Suprapubic skin (tissue), 4 donors: ENCODE results near the gene INSR. TPM values are rescaled to one million over a fixed set of nuclear protein-coding genes. Genes with fewer than 3 reads are reported as not detected.
"Not testable (repeated sequence)": the region's sequence is repeated elsewhere in the genome, so short reads cannot be mapped to it uniquely, and the experiment has no call there.

Experiments
- DNase-seq, 2 donors: peaks; one replicate each; pipeline ENCODE4 v3.0.0-alpha.2; 2019; ENCODE audit warnings: low spot score in 2 of 2
- H3K27ac ChIP-seq: fragments of 200-600 bp; sonication (generic); one replicate; pipeline ENCODE4 v1.5.1; 2019
- H3K27me3 ChIP-seq: fragments of 200-600 bp; sonication (generic); one replicate; pipeline ENCODE4 v1.5.1; 2019
- H3K36me3 ChIP-seq: fragments of 200-600 bp; sonication (generic); one replicate; pipeline ENCODE4 v1.5.1; 2019
- H3K4me1 ChIP-seq: fragments of 200-600 bp; sonication (generic); one replicate; pipeline ENCODE4 v1.5.1; 2019
- H3K4me3 ChIP-seq: fragments of 200-600 bp; sonication (generic); one replicate; pipeline ENCODE4 v1.5.1; 2019; ENCODE audit warnings: mild to moderate bottlenecking
- H3K9me3 ChIP-seq: fragments of 200-600 bp; sonication (generic); one replicate; pipeline ENCODE4 v1.5.1; 2019
- CTCF ChIP-seq, 2 donors: fragments of 200-600 bp in 1 of 2; fragments of 450-650 bp in 1 of 2; sonication (generic) in 1 of 2; IDR thresholded peaks; one replicate each; pipeline ENCODE4 v1.5.1; 2016 to 2019; ENCODE audit warnings: antibody characterized with exemption in 2 of 2, mild to moderate bottlenecking in 1 of 2, moderate library complexity in 1 of 2
- EP300 ChIP-seq: sonication (generic); formaldehyde crosslinking; IDR thresholded peaks from one replicate; pipeline ENCODE4 v1.6.1; 2017; ENCODE audit warnings: antibody characterized with exemption
- POLR2A ChIP-seq, 2 donors: fragments of 450-650 bp; IDR thresholded peaks; one replicate each; pipeline ENCODE4 v1.6.1; 2017; ENCODE audit warnings: antibody characterized with exemption in 2 of 2, mild to moderate bottlenecking in 2 of 2, moderate library complexity in 2 of 2
- POLR2AphosphoS5 ChIP-seq, 3 donors: sonication (generic); formaldehyde crosslinking; IDR thresholded peaks; one replicate each; pipeline ENCODE4 v1.6.1; 2017; ENCODE audit warnings: antibody characterized with exemption in 3 of 3
- WGBS: methylation state at CpG from one replicate; pipeline ENCODE4 v1.1.5; 2018; 5-methylcytosine and 5-hydroxymethylcytosine counted together
- total RNA-seq, 4 donors: library from RNA; depleted of rRNA; stranded (reverse); fragments of >200 nt; gene quantifications; one replicate each; pipeline ENCODE4 v1.1.0, GENCODE V29; 2016

The INSR gene
- total RNA-seq, 4 donors from 2014 or later: 51.5 to 173 (median 77.8) TPM

GRCh38 chr19:7326105-7326877, 32.1 kb upstream of the INSR start:
- H3K36me3 ChIP-seq: no peaks in the 10 kb centered on the region
- no peaks in the 10 kb centered on the region for H3K9me3 ChIP-seq
- no peak overlapping the region for H3K4me3 ChIP-seq
- TF ChIP-seq POLR2AphosphoS5 (IDR thresholded peaks at IDR 0.05) (no peak), CTCF (IDR thresholded peaks at IDR 0.05) (no peak), EP300 (no peak), POLR2A (IDR thresholded peaks at IDR 0.05) (no peak)
- H3K4me1 ChIP-seq: no peaks in the 10 kb centered on the region
- no peaks in the 10 kb centered on the region for H3K27me3 ChIP-seq
- no peak overlapping the region for H3K27ac ChIP-seq
- peak in 1 of 2 donors; percentile 25 for DNase-seq
- 78% methylated on average over 10 of the region's 10 CpGs for WGBS

- Histone ChIP-seq H3K36me3 (no peaks in the 10 kb centered on the region), H3K4me3 (no peak overlapping the region), H3K27me3 (no peaks in the 10 kb centered on the region), H3K9me3 (no peaks in the 10 kb centered on the region), H3K27ac (no peak overlapping the region), H3K4me1 (no peaks in the 10 kb centered on the region)
- 55% methylated on average over 2 of the region's 2 CpGs for WGBS
- TF ChIP-seq EP300 (no peak), POLR2AphosphoS5 (IDR thresholded peaks at IDR 0.05) (no peak), POLR2A (IDR thresholded peaks at IDR 0.05) (no peak), CTCF (IDR thresholded peaks at IDR 0.05) (no peak)
- no peak for DNase-seq
These were observed 24.0 kb upstream of the INSR start for GRCh38 chr19:7318176-7318575.

DNA sequence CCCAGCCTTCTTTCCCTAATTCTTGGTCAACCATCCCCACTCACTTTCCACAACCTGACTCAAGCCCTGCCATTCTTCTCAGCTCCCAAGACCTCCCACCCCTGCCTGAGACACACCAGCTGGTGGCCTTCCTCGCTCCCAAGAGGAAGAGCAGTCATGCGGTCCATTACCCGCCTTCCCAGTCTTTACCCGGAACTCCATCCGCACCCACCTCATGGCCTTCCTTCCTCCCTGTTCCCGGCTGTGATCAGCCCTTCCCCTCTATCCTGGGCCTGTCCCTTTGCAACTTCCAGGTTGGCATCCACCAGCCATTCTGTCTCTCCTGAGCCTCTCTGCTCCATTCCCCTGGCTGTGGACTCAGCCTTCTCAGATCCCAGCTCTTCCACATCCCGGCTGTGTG, 18.6 kb upstream of the INSR start:
- 83% methylated on average over 7 of the region's 7 CpGs for WGBS
- H3K9me3 ChIP-seq: no peaks in the 10 kb centered on the region

GRCh38 chr19:7311911-7312310, 17.7 kb upstream of the INSR start:
- WGBS: 98% methylated on average over 12 of the region's 12 CpGs
- Histone ChIP-seq H3K4me1 (no peaks in the 10 kb centered on the region), H3K9me3 (no peaks in the 10 kb centered on the region), H3K36me3 (no peaks in the 10 kb centered on the region), H3K4me3 (no peak overlapping the region), H3K27ac (no peak overlapping the region), H3K27me3 (no peaks in the 10 kb centered on the region)
- peak in 1 of 2 donors; percentile 29 for DNase-seq
- TF ChIP-seq EP300: no peak
- no peak for TF ChIP-seq POLR2A (IDR thresholded peaks at IDR 0.05)
- no peak for TF ChIP-seq CTCF (IDR thresholded peaks at IDR 0.05)
- no peak for TF ChIP-seq POLR2AphosphoS5 (IDR thresholded peaks at IDR 0.05)

More for the DNA sequence above, 18.6 kb upstream of the INSR start:
- no peak overlapping the region for H3K4me3 ChIP-seq
- no peaks in the 10 kb centered on the region for H3K36me3 ChIP-seq
- no peak overlapping the region for H3K27ac ChIP-seq
- DNase-seq: peak in 1 of 2 donors; percentile 29
- no peaks in the 10 kb centered on the region for H3K27me3 ChIP-seq
- TF ChIP-seq POLR2AphosphoS5 (IDR thresholded peaks at IDR 0.05): no peak
- no peak for TF ChIP-seq CTCF (IDR thresholded peaks at IDR 0.05)
- no peak for TF ChIP-seq POLR2A (IDR thresholded peaks at IDR 0.05)
- no peak for TF ChIP-seq EP300
- H3K4me1 ChIP-seq: no peaks in the 10 kb centered on the region

- H3K4me3 ChIP-seq, H3K9me3 ChIP-seq, DNase-seq, H3K4me1 ChIP-seq, H3K36me3 ChIP-seq, H3K27ac ChIP-seq, H3K27me3 ChIP-seq: not testable (repeated sequence)
- WGBS: 78% methylated on average over 9 of the region's 9 CpGs
These were observed 14.1 kb upstream of the INSR start for GRCh38 chr19:7308327-7308726.
